Sigmoid colon (tissue), 7 donors: ENCODE measurements around the gene AGXT. TPM values are rescaled to one million over a fixed set of nuclear protein-coding genes. Genes with fewer than 3 reads are reported as not detected.

Experiments used
- DNase-seq: peaks from one replicate; pipeline ENCODE4 v3.0.0-alpha.2; 2019
- H3K27ac ChIP-seq, 4 donors: fragments of 200-600 bp; sonication (generic); one replicate each; pipeline ENCODE4 v1.5.1; 2016 to 2019; ENCODE audit warnings: mild to moderate bottlenecking in 1 of 4
- H3K27me3 ChIP-seq, 3 donors: fragments of 200-600 bp; sonication (generic); one replicate each; pipeline ENCODE4 v1.5.1; 2019; ENCODE audit warnings: mild to moderate bottlenecking in 1 of 3
- H3K36me3 ChIP-seq, 4 donors: fragments of 200-600 bp; sonication (generic); one replicate each; pipeline ENCODE4 v1.5.1; 2016 to 2019
- H3K4me1 ChIP-seq, 4 donors: fragments of 200-600 bp; sonication (generic); one replicate each; pipeline ENCODE4 v1.5.1; 2017 to 2019
- H3K4me3 ChIP-seq, 4 donors: fragments of 200-600 bp; sonication (generic); one replicate each; pipeline ENCODE4 v1.5.1; 2017 to 2019; ENCODE audit warnings: mild to moderate bottlenecking in 2 of 4, moderate library complexity in 1 of 4
- H3K9me3 ChIP-seq, 4 donors: fragments of 200-600 bp in 3 of 4; sonication (generic) in 3 of 4; one replicate each; pipeline versions ENCODE4 v1.5.1 to v1.6.1; 2013 to 2019
- EP300 ChIP-seq, 4 donors: sonication (generic); formaldehyde crosslinking; IDR thresholded peaks; one replicate each; pipeline ENCODE4 v1.6.1; 2017; ENCODE audit warnings: antibody characterized with exemption in 4 of 4
- POLR2A ChIP-seq, 2 donors: fragments of 450-650 bp; IDR thresholded peaks; one replicate each; pipeline ENCODE4 v1.6.1; 2016; ENCODE audit warnings: antibody characterized with exemption in 2 of 2, mild to moderate bottlenecking in 2 of 2, moderate library complexity in 2 of 2
- POLR2AphosphoS5 ChIP-seq, 4 donors: sonication (generic); formaldehyde crosslinking; IDR thresholded peaks; one replicate each; pipeline ENCODE4 v1.6.1; 2017; ENCODE audit warnings: antibody characterized with exemption in 4 of 4
- WGBS, 2 donors: extraction: QIAGEN DNeasy Blood & Tissue Kit; methylation state at CpG; one replicate each; pipeline ENCODE4 v1.1.7; 2013; 5-methylcytosine and 5-hydroxymethylcytosine counted together
- intact Hi-C: fragments of 100-400 bp; cut with DNase I; formaldehyde crosslinking; loops from one replicate; pipeline ENCODE4 v1.15.1; 2023
- polyA plus RNA-seq, 3 donors: library from polyadenylated mRNA; stranded (reverse); fragments of 200-250 nt; gene quantifications; one replicate each; pipeline ENCODE4 v1.2.3, GENCODE V29; 2013
- total RNA-seq, 4 donors: library from RNA; depleted of rRNA; stranded (reverse); fragments of >200 nt; gene quantifications; one replicate each; pipeline ENCODE4 v1.1.0, GENCODE V29; 2016
- TF ChIP-seq, protein P1 (sequence below), 4 experiments: fragments of 450-650 bp in 3 of 4; fragments of 200-600 bp in 1 of 4; IDR thresholded peaks; one replicate each; pipeline ENCODE4 v1.5.1; 2016 to 2019; ENCODE audit warnings: antibody characterized with exemption in 4 of 4, mild to moderate bottlenecking in 3 of 4, moderate library complexity in 2 of 4
- donor health status: healthy with polysubstance abuse.
- donor health status: Bipolar disorder and iron deficiency.
- donor health status: healthy.

The AGXT gene
- total and polyA plus RNA-seq, 7 donors: 0.60 to 2.4 (median 1.6) TPM; not detected in 4

DNA sequence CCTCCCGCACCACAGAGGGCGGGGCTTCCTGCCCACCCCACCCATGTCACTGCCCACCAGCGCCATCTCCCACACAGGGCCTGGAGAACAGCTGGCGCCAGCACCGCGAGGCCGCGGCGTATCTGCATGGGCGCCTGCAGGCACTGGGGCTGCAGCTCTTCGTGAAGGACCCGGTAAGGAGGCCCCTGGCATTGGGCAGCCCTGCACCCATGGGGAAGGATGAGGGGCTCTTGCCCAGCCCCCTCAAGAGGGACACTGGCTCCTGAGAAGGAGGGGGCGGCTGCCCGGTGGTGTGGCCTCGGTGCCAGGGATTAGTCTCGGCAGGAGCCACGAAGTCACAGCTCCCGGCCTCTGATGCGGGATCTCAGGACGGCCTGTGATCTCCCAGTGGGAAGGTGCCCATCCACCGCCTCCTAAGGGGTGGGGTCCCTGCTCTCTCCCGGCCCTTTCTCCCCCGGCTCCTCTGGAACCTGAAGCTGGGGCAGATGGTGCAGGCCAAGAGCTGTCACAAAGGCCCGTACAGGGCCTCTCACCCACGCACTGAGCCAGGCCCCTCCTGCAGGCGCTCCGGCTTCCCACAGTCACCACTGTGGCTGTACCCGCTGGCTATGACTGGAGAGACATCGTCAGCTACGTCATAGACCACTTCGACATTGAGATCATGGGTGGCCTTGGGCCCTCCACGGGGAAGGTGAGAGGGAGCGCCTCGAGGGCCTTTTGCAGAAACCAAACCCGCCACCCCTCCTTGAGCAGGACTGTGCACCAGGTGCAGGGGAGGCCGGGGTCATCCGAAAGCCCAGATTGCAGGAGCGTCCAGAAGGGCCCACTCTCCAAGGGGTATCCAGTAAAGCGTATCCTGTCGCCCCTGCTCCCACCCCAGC is 9.1 kb downstream of the AGXT start:
- no peaks in the 10 kb centered on the region for H3K9me3 ChIP-seq
- no peak for DNase-seq
- no peaks in the 10 kb centered on the region for H3K27me3 ChIP-seq
- TF ChIP-seq POLR2AphosphoS5 (IDR thresholded peaks at IDR 0.05) (no peak), POLR2A (IDR thresholded peaks at IDR 0.05) (no peak), EP300 (IDR thresholded peaks at IDR 0.05) (no peak)
- TF ChIP-seq, protein P1, sequence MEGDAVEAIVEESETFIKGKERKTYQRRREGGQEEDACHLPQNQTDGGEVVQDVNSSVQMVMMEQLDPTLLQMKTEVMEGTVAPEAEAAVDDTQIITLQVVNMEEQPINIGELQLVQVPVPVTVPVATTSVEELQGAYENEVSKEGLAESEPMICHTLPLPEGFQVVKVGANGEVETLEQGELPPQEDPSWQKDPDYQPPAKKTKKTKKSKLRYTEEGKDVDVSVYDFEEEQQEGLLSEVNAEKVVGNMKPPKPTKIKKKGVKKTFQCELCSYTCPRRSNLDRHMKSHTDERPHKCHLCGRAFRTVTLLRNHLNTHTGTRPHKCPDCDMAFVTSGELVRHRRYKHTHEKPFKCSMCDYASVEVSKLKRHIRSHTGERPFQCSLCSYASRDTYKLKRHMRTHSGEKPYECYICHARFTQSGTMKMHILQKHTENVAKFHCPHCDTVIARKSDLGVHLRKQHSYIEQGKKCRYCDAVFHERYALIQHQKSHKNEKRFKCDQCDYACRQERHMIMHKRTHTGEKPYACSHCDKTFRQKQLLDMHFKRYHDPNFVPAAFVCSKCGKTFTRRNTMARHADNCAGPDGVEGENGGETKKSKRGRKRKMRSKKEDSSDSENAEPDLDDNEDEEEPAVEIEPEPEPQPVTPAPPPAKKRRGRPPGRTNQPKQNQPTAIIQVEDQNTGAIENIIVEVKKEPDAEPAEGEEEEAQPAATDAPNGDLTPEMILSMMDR (IDR thresholded peaks at IDR 0.05): no peak
- intact Hi-C loops: no loop called here
- no peak overlapping the region for H3K27ac ChIP-seq
- H3K4me3 ChIP-seq: no peak overlapping the region
- 93% methylated on average over 40 of the region's 40 CpGs for WGBS, 2 donors
- H3K36me3 ChIP-seq: no peaks in the 10 kb centered on the region
- no peaks in the 10 kb centered on the region for H3K4me1 ChIP-seq

DNA sequence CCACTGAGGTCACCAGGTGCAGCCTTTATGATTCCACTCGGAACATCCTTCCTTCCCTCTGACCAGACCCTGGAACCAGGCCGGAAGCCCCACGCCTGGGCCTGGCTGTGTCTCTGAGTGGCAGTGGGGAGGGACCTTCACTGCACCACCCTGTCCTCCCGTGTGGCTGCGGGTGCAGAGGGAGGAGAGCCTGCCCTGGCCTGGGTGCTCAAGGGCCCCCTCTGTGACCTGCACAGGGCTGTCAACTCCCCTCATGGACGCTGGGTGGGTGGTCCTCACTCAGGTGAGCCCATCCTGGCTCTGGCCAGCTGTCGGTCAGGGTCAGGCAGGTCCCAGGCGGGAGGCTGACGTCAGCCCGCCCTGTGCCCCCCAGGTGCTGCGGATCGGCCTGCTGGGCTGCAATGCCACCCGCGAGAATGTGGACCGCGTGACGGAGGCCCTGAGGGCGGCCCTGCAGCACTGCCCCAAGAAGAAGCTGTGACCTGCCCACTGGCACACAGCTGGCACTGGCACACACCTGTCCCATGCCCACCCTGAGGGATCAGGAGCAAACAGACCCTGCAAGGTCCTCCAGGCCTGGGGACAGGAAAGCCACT is 9.8 kb downstream of the AGXT start:
- TF ChIP-seq POLR2A (IDR thresholded peaks at IDR 0.05): no peak
- Histone ChIP-seq H3K27ac (no peak overlapping the region), H3K4me1 (no peaks in the 10 kb centered on the region), H3K4me3 (no peak overlapping the region), H3K36me3 (no peaks in the 10 kb centered on the region), H3K9me3 (no peaks in the 10 kb centered on the region), H3K27me3 (no peaks in the 10 kb centered on the region)
- 90% methylated on average over 18 of the region's 18 CpGs for WGBS, 2 donors
- no peak for DNase-seq
- intact Hi-C loops: no loop called here

DNA sequence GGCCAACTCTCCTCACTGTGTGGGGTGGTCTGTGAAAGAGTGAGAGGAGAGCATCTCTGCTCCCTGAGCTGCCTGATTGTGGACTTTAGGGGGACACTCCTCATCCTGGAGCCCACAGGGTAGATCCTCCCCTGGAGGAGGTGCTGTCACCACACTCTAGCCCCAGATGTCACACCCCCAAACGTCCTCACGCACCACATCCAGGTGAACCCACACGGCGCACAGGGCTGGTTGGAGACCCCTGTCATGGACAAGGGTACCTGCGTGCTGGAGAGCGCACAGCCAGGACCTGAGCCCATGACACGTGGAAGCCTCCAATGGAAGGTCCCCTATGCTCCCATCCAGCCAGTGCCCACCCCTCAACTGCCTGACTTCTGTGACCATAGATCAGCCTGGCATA is 10.5 kb downstream of the AGXT start:
- TF ChIP-seq EP300 (IDR thresholded peaks at IDR 0.05) (no peak), POLR2AphosphoS5 (IDR thresholded peaks at IDR 0.05) (no peak), POLR2A (IDR thresholded peaks at IDR 0.05) (no peak)
- TF ChIP-seq, protein P1 (IDR thresholded peaks at IDR 0.05): no peak
- no peaks in the 10 kb centered on the region for H3K36me3 ChIP-seq
- H3K27me3 ChIP-seq: no peaks in the 10 kb centered on the region
- intact Hi-C loops: no loop called here
- H3K9me3 ChIP-seq: no peaks in the 10 kb centered on the region
- H3K27ac ChIP-seq: no peak overlapping the region
- H3K4me1 ChIP-seq: no peaks in the 10 kb centered on the region
- no peak for DNase-seq
- WGBS, 2 donors: 79% methylated on average over 7 of the region's 7 CpGs
- H3K4me3 ChIP-seq: no peak overlapping the region

DNA sequence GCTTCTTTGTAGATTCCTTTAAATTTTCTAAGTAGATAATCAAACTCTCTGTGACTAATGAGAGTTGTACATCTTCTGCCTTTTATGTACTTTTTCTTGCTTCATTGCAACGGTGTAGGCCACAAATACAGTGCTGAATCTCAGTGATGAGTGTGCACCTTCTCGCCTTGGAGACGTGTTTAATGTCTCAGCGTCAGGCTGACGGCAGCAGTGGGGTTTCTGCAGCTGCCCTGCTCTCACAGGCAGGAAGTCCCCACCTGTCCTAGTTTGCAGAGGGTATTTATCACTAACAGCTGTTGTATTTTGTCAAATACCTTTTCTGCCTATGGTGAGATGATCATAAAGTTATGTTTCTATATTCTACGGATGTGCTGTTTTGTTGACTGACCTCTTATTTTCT is 13.3 kb downstream of the AGXT start:
- DNase-seq: no peak
- WGBS, 2 donors: 59 to 71% methylated on average over 6 of the region's 6 CpGs
- TF ChIP-seq POLR2AphosphoS5 (IDR thresholded peaks at IDR 0.05) (no peak), EP300 (IDR thresholded peaks at IDR 0.05) (no peak), POLR2A (IDR thresholded peaks at IDR 0.05) (no peak)
- TF ChIP-seq, protein P1 (IDR thresholded peaks at IDR 0.05): no peak
- H3K27me3 ChIP-seq: no peaks in the 10 kb centered on the region
- no peaks in the 10 kb centered on the region for H3K9me3 ChIP-seq
- intact Hi-C loops: no loop called here
- no peaks in the 10 kb centered on the region for H3K4me1 ChIP-seq
- H3K27ac ChIP-seq: no peak overlapping the region
- no peaks in the 10 kb centered on the region for H3K36me3 ChIP-seq
- no peak overlapping the region for H3K4me3 ChIP-seq

DNA sequence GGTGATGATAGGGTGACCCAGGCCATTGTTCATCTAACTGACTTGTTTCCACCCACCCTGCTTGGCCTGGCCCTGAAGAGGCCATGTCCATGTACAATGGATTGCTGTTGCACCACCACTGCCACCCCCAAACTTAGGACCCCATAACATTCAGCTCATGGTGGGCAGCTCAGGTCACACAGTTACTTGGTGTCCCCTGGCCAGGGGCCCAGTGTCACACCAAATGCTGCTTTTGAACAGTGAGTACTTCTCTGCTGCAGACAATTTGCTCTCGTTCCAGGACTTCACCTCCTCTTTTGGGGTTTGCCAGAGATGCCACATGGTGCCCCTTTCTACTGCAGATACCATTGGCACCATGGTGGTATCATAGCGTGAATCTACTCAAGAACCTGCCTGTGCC is 15.6 kb downstream of the AGXT start:
- Histone ChIP-seq H3K9me3 (no peaks in the 10 kb centered on the region), H3K27ac (no peak overlapping the region), H3K4me3 (no peak overlapping the region), H3K27me3 (no peaks in the 10 kb centered on the region), H3K4me1 (no peaks in the 10 kb centered on the region), H3K36me3 (no peaks in the 10 kb centered on the region)
- no peak for DNase-seq
- no peak for TF ChIP-seq POLR2AphosphoS5 (IDR thresholded peaks at IDR 0.05)
- TF ChIP-seq, protein P1 (IDR thresholded peaks at IDR 0.05): no peak
- TF ChIP-seq EP300 (IDR thresholded peaks at IDR 0.05): no peak
- no peak for TF ChIP-seq POLR2A (IDR thresholded peaks at IDR 0.05)
- intact Hi-C loops: no loop called here
- WGBS, 2 donors: 89 to 97% methylated on average over 2 of the region's 2 CpGs
